ENCODE measurements around the gene LPCAT1. TPM values are rescaled to one million over a fixed set of nuclear protein-coding genes. Genes with fewer than 3 reads are reported as not detected.

Gene LPCAT1
- total RNA-seq, 1 donor from 2014 or later, result 108 TPM

- Mint-ChIP-seq H3K9me3 (peaks cover 20% of the 10 kb centered on the region), H3K36me3 (no peaks in the 10 kb centered on the region), H3K4me1 (no peaks in the 10 kb centered on the region), H3K27me3 (ENCODE audit: insufficient read depth, low read depth) (peaks cover 19% of the 10 kb centered on the region), H3K4me3 (no peak overlapping the region), H3K27ac (no peak overlapping the region)
- Histone ChIP-seq H3K9ac (no peak overlapping the region), H3F3A (ENCODE audit: low read depth) (no peaks in the 10 kb centered on the region), H3K4me1 (no peaks in the 10 kb centered on the region), H3K36me3 (no peaks in the 10 kb centered on the region), H3K4me3 (no peak overlapping the region), H4K20me1 (ENCODE audit: low read depth) (no peaks in the 10 kb centered on the region), H2AFZ (replicated peaks) (no peak overlapping the region), H3K27ac (no peak overlapping the region), H3K9me3 (ENCODE audit: low read depth) (no peaks in the 10 kb centered on the region), H3K27me3 (peaks cover 35% of the 10 kb centered on the region), H3K79me2 (ENCODE audit: low read depth) (no peaks in the 10 kb centered on the region), H3K4me2 (no peak overlapping the region)
- no peak for DNase-seq (ENCODE audit: low spot score)
- TF ChIP-seq EZH2phosphoT487 (IDR thresholded peaks at IDR 0.05), result no peak
- TF ChIP-seq EZH2 (IDR thresholded peaks at IDR 0.05), result no peak
- no peak for TF ChIP-seq CTCF (IDR thresholded peaks at IDR 0.05)
Observed at GRCh38 chr5:1437226-1437829, 86.4 kb downstream of the LPCAT1 start.

DNA sequence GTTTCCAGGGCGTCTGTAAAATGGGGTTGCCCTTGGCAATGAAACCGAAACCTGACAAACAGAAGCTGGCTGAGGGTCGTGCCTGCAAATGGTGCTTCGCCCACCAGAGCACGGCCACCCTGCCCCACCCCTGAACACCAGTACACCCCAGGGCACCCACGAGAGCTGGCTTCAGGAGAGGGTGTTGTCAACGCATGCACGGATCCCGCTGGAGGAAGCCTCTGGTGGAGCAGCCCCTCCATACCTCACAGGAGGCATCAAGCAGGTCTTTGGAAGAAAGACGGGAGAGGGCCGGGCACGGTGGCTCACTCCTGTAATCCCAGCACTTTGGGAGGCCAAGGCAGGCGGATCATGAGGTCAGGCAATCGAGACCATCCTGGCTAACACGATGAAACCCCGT lies 87.1 kb downstream of the LPCAT1 start:
- Histone ChIP-seq H3K27ac (no peak overlapping the region), H3K36me3 (no peaks in the 10 kb centered on the region), H3K4me3 (no peak overlapping the region), H2AFZ (replicated peaks) (no peak overlapping the region), H3F3A (ENCODE audit: low read depth) (no peaks in the 10 kb centered on the region), H4K20me1 (ENCODE audit: low read depth) (no peaks in the 10 kb centered on the region), H3K9me3 (ENCODE audit: low read depth) (no peaks in the 10 kb centered on the region), H3K4me1 (no peaks in the 10 kb centered on the region), H3K79me2 (ENCODE audit: low read depth) (no peaks in the 10 kb centered on the region), H3K27me3 (peaks cover 28% of the 10 kb centered on the region), H3K9ac (no peak overlapping the region), H3K4me2 (no peak overlapping the region)
- TF ChIP-seq EZH2 (IDR thresholded peaks at IDR 0.05), result no peak
- TF ChIP-seq EZH2phosphoT487 (IDR thresholded peaks at IDR 0.05), result no peak
- no peak for TF ChIP-seq CTCF (IDR thresholded peaks at IDR 0.05)
- H3K27me3 Mint-ChIP-seq (ENCODE audit: insufficient read depth, low read depth), result peaks cover 18% of the 10 kb centered on the region
- peaks cover 22% of the 10 kb centered on the region for H3K9me3 Mint-ChIP-seq
- DNase-seq (ENCODE audit: low spot score), result no peak
- no peaks in the 10 kb centered on the region for H3K36me3 Mint-ChIP-seq
- no peak overlapping the region for H3K27ac Mint-ChIP-seq
- H3K4me3 Mint-ChIP-seq, result no peak overlapping the region
- H3K4me1 Mint-ChIP-seq, result no peaks in the 10 kb centered on the region

DNA sequence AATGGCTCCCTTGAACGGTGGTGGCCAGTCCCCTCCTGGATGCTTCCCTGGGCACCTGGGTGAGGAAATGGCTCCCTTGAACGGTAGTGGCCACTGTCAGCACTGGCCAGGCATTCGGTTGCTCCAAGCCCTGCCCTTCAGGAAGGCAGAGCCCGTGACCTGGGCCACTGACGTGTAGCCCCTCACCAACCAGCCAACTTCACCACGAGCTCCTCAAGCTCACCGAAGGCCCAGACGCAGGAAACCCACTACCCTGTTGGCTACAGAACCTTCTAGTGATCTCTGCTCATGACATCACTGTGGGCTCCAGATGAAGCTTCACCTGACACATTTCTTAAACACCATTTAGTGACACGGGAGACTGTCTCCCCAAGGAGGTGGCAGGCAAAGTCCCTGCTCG lies 87.7 kb downstream of the LPCAT1 start:
- no peaks in the 10 kb centered on the region for H3K79me2 ChIP-seq (ENCODE audit: low read depth)
- Mint-ChIP-seq H3K36me3 (no peaks in the 10 kb centered on the region), H3K4me1 (no peaks in the 10 kb centered on the region), H3K4me3 (no peak overlapping the region), H3K9me3 (peaks cover 20% of the 10 kb centered on the region), H3K27me3 (ENCODE audit: insufficient read depth, low read depth) (peaks cover 18% of the 10 kb centered on the region), H3K27ac (no peak overlapping the region)
- DNase-seq (ENCODE audit: low spot score), result no peak
- no peaks in the 10 kb centered on the region for H4K20me1 ChIP-seq (ENCODE audit: low read depth)
- H3K4me2 ChIP-seq, result no peak overlapping the region
- H3F3A ChIP-seq (ENCODE audit: low read depth), result no peaks in the 10 kb centered on the region
- no peaks in the 10 kb centered on the region for H3K4me1 ChIP-seq
- TF ChIP-seq CTCF (IDR thresholded peaks at IDR 0.05), result no peak
- TF ChIP-seq EZH2 (IDR thresholded peaks at IDR 0.05), result no peak
- no peak for TF ChIP-seq EZH2phosphoT487 (IDR thresholded peaks at IDR 0.05)
- no peak overlapping the region for H2AFZ ChIP-seq (replicated peaks)
- H3K4me3 ChIP-seq, result no peak overlapping the region
- no peak overlapping the region for H3K27ac ChIP-seq
- H3K9ac ChIP-seq, result no peak overlapping the region
- no peaks in the 10 kb centered on the region for H3K36me3 ChIP-seq
- no peaks in the 10 kb centered on the region for H3K9me3 ChIP-seq (ENCODE audit: low read depth)
- H3K27me3 ChIP-seq, result peaks cover 22% of the 10 kb centered on the region

Measured in neural progenitor cell (in vitro differentiated cells).